ENCODE data around the gene CEBPE. TPM values are rescaled to one million over a fixed set of nuclear protein-coding genes. Genes with fewer than 3 reads are reported as not detected.

CEBPE gene
- total and polyA plus RNA-seq, 2 donors (not counting 3 experiments of a cell fraction or from before 2014, with no cell fraction given), result not detected

GRCh38 chr14:23089498-23090253 is 29.4 kb downstream of the CEBPE start:
- FAIRE-seq (no peak), DNase-seq (ENCODE audit: low read depth, low spot score) (no peak)
- no peak for TF ChIP-seq GATA2 (IDR thresholded peaks at IDR 0.05; ENCODE audit: insufficient read depth, insufficient read length, low read depth, low read length)
- TF ChIP-seq MYC (IDR thresholded peaks at IDR 0.05; ENCODE audit: low read depth, low read length), result no peak
- TF ChIP-seq POLR2AphosphoS5 (IDR thresholded peaks at IDR 0.05; ENCODE audit: insufficient read depth, low read depth, low read length), result no peak
- TF ChIP-seq CTCF (IDR thresholded peaks at IDR 0.05; ENCODE audit: extremely low read depth in 1 of 2, insufficient read depth in 1 of 2, low read depth in 1 of 2, low read length in 2 of 2), result no peak
- TF ChIP-seq MAX (IDR thresholded peaks at IDR 0.05; ENCODE audit: insufficient read depth, insufficient read length), result no peak
- TF ChIP-seq FOS (IDR thresholded peaks at IDR 0.05; ENCODE audit: borderline replicate concordance, insufficient read depth, low read length), result no peak
- TF ChIP-seq POLR2A (IDR thresholded peaks at IDR 0.05; ENCODE audit: low read depth, low read length), result no peak
- no peak for TF ChIP-seq EZH2 (IDR thresholded peaks at IDR 0.05; ENCODE audit: borderline replicate concordance, low read depth, low read length, severe bottlenecking)
- TF ChIP-seq JUN (IDR thresholded peaks at IDR 0.05; ENCODE audit: borderline replicate concordance, insufficient read depth, insufficient read length, low read depth), result no peak
- Histone ChIP-seq H3K79me2 (ENCODE audit: control insufficient read depth, insufficient read depth, low read length) (peaks cover 69% of the 10 kb centered on the region), H3K9me3 (replicated peaks; ENCODE audit: control insufficient read depth, insufficient read depth, low read length) (no peaks in the 10 kb centered on the region), H3K4me2 (ENCODE audit: insufficient read depth, low read length) (no peak overlapping the region), H3K4me3 (replicated peaks in 1 of 3; ENCODE audit: insufficient read depth in 1 of 3, low read depth in 1 of 3, low read length in 3 of 3) (no peak overlapping the region), H3K9me1 (replicated peaks; ENCODE audit: control insufficient read depth, extremely low read depth, insufficient read depth, low read length) (no peaks in the 10 kb centered on the region), H3K4me1 (ENCODE audit: control insufficient read depth, extremely low read depth, insufficient read depth, low read length) (peaks cover 26% of the 10 kb centered on the region), H3K27ac (ENCODE audit: insufficient read depth, low read depth, low read length) (no peak overlapping the region), H3K36me3 (ENCODE audit: control insufficient read depth in 2 of 2, extremely low read depth in 1 of 2, insufficient read depth in 2 of 2, low read length in 2 of 2) (peaks cover 10 to 44% of the 10 kb centered on the region in 2 experiments), H3K9ac (replicated peaks; ENCODE audit: extremely low read depth, insufficient read depth, low read length) (no peak overlapping the region), H2AFZ (ENCODE audit: low read depth, low read length) (no peak overlapping the region), H4K20me1 (replicated peaks; ENCODE audit: control insufficient read depth, extremely low read depth, insufficient read depth, low read length) (peaks cover 4% of the 10 kb centered on the region), H3K27me3 (ENCODE audit: control insufficient read depth in 2 of 2, insufficient read depth in 2 of 2, low read length in 2 of 2) (no peaks in the 10 kb centered on the region)
- intact Hi-C loops (cut with micrococcal nuclease) (no loop called here), dilution Hi-C loops (cut with MboI; ENCODE audit: extremely low pct_ligation_motif_present, low sequenced_read_pairs) (no loop called here)
- CTCF ChIA-PET, result interaction anchor here (1.0 to 4.6 kb wide), 7 partner anchors 9 to 103 kb away, joined by 3 to 43 read pairs (median 8); no protein-coding TSS in a partner anchor
- POLR2A ChIA-PET, result no interaction called here
- BruUV-seq (replicated peaks), result no TSS peak

Measured in endothelial cell of umbilical vein (primary cell).